Measurements from ENCODE around the gene CEACAM8. TPM values are rescaled to one million over a fixed set of nuclear protein-coding genes. Genes with fewer than 3 reads are reported as not detected.
"Not testable (repeated sequence)": the region's sequence is repeated elsewhere in the genome, so short reads cannot be mapped to it uniquely, and the experiment has no call there.

CEACAM8 gene
- not detected for total RNA-seq

DNA sequence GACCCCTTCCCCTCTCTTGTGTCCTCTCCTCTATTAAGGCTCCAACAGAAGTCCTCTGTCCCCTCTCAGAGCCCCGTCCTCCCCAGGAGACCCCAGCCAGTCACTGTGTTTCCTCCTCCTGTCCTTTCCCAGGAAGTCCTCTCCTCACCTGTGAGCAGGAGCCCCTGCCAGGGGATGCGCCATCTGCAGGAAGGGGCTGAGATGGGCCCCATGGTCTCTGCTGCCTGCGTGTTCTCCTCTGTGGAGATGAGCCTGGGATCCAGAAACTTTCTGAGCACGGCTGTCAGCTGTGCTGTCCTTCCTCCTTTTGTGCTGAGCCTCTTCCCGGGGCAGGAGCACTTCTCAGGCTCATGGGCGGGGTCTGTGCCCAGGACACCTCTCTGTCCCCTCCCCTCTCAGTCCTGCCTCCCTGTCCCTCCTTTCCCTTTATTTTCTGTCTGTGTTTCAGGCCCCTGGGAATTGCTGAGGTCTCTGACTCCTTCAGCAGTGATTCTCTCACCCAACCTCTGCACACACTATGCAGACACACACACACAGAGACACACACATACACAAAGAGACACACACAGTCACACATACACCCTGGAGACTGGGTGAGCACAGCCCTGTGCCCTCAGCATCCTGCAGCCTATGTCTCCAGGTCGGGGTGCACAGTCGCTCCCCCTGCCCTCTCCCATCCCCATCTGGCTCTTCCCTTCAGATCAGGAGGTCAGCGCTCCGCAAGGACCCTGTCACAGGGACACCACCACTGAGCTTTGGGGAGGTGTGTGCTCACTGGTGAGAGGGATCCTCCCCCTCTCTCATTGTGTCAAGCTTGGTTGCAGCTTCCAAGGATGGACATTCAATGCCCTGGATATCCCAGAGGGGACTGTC, at the start of gene CEACAM8:
Gene CEACAM8, minus strand, starts transcription at position 308 of the 873 bp plus-strand sequence. Its CDS starts 96 bp downstream, at position 212.
- H3K27me3 Mint-ChIP-seq: peaks cover 18% of the 10 kb centered on the region
- CTCF ChIA-PET: interaction anchor here (1.4 kb wide), 1 partner anchor 29 kb away, joined by 4 read pairs; no protein-coding TSS in a partner anchor
- no peak for DNase-seq

DNA sequence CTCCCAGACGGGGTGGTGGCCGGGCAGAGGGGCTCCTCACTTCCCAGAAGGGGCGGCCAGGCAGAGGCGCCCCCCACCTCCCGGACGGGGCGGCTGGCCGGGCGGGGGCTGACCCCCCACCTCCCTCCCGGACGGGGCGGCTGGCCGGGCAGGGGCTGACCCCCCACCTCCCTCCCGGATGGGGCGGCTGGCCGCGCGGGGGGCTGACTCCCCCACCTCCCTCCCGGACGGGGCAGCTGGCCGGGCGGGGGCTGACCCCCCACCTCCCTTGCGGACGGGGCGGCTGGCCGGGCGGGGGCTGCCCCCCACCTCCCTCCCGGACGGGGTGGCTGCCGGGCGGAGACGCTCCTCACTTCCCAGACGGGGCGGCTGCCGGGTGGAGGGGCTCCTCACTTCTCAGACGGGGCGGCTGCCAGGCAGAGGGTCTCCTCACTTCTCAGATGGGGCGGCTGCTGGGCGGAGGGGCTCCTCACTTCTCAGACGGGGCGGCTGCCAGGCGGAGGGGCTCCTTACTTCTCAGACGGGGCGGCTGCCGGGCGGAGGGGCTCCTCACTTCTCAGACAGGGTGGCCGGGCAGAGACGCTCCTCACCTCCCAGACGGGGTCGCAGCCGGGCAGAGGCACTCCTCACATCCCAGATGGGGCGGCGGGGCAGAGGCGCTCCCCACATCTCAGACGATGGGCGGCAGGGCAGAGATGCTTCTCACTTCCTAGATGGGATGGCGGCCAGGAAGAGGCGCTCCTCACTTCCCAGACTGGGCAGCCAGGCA, 44.8 kb upstream of the CEACAM8 start:
- POLR2A ChIA-PET; DNase-seq; H3K4me3 Mint-ChIP-seq; H3K4me1 Mint-ChIP-seq; H3K9me3 Mint-ChIP-seq; CTCF ChIA-PET; H3K36me3 Mint-ChIP-seq (ENCODE audit: low read depth); H3K27ac Mint-ChIP-seq: not testable (repeated sequence)
- H3K27me3 Mint-ChIP-seq: peaks cover 10% of the 10 kb centered on the region

More for the DNA sequence above, at the start of gene CEACAM8:
- Mint-ChIP-seq H3K4me3 (no peak within 1 kb of the TSS), H3K9me3 (no peaks in the 10 kb centered on the region), H3K27ac (no peak within 1 kb of the TSS), H3K4me1 (no peaks in the 10 kb centered on the region), H3K36me3 (ENCODE audit: low read depth) (no peaks in the 10 kb centered on the region)
- POLR2A ChIA-PET: no interaction called here

DNA sequence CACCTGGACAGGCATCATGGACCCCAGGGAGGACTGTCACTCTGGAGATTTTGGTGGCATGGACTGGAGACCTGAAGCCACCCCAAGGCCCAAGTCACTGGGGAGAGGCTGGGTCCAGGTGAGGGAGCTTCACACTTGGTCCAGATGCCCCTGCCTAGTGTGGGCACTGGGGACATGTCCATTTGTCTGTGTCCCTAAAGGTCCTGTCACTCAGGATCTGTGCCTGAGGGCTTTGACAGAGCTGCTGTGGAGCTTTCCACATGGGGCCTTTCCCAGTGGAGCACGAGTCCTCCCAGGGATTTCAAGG, 40.5 kb upstream of the CEACAM8 start:
- peaks cover 10% of the 10 kb centered on the region for H3K27me3 Mint-ChIP-seq
- no peak overlapping the region for H3K4me3 Mint-ChIP-seq
- ChIA-PET CTCF (interaction anchor here (1.0 to 1.5 kb wide), 4 partner anchors 10 to 39 kb away, joined by 3 to 9 read pairs (median 4); no protein-coding TSS in a partner anchor), POLR2A (no interaction called here)
- DNase-seq: no peak
- H3K36me3 Mint-ChIP-seq (ENCODE audit: low read depth): no peaks in the 10 kb centered on the region
- H3K9me3 Mint-ChIP-seq: no peaks in the 10 kb centered on the region
- H3K4me1 Mint-ChIP-seq: no peaks in the 10 kb centered on the region
- H3K27ac Mint-ChIP-seq: no peak overlapping the region

DNA sequence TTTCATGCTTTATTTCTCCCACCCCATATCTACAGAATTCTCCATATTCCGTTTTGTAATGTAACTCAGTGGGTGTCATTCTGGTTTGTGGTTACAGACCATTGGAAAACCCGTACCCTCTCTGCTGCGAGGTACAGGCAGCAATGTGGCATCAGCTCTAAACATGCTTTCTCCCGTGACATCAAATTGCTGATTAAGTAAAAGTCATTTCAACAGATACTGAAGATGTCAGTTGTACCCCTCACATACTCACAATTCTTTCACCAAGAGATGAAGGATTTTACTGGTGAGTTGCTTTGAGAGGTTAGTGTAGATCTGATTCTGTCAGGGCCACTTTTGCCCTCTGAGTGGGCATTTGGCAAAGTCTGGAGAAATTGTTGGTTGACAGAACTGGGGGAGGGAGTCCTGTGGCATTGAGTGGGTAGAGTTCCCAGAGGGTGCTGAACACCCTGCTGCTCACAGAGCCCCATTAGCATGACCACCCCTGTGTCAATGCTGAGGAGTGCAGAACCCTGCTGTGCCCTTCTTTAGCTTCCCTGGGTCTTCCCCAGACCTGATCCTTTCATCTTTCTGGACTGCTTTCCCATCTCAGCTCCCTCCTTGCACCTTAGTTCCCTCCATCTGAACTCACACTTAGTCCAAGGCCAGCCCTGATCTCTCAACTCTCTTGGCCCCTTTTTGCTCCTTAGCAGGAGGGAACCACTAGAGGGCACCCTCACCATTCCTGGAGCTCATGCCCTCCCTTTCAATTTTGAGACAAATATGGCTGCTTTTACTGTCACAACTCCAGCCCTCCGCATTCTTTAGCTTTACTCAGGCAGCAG, 39.9 kb upstream of the CEACAM8 start:
- no peaks in the 10 kb centered on the region for H3K36me3 Mint-ChIP-seq (ENCODE audit: low read depth)
- H3K27ac Mint-ChIP-seq: no peak overlapping the region
- CTCF ChIA-PET: interaction anchor here (0.7 to 1.6 kb wide), 6 partner anchors 9 to 39 kb away, joined by 3 to 9 read pairs (median 4); no protein-coding TSS in a partner anchor

DNA sequence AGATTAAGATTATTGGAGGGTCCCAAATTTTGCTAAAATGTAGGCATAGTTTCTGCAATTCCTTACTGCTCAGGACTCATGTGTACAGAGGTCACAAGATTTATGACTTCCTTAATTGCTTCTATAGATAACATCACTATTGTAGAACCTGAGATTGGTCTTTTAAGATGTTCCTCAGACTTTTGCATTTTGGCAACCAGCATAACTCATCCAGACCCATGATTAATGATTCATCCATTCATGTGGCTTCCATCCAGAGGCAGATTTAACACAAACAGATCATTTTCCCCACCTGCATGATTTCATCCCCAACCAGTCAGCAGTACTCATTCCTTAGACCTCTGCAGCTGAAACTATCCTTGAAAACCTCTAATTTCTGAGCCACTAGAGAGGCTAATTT, 34.5 kb upstream of the CEACAM8 start:
- Mint-ChIP-seq H3K9me3 (peaks cover 3% of the 10 kb centered on the region), H3K27ac (no peak overlapping the region), H3K27me3 (peaks cover 11% of the 10 kb centered on the region), H3K4me3 (no peak overlapping the region), H3K4me1 (peaks cover 14% of the 10 kb centered on the region), H3K36me3 (ENCODE audit: low read depth) (no peaks in the 10 kb centered on the region)
- CTCF ChIA-PET: interaction anchor here (2.3 kb wide), 1 partner anchor 13 kb away, joined by 8 read pairs; no protein-coding TSS in a partner anchor
- DNase-seq: no peak
- POLR2A ChIA-PET: interaction anchor here (0.7 kb wide), 1 partner anchor 102 kb away, joined by 3 read pairs; no protein-coding TSS in a partner anchor

More for the DNA sequence above, 39.9 kb upstream of the CEACAM8 start:
- no peak overlapping the region for H3K4me3 Mint-ChIP-seq
- H3K27me3 Mint-ChIP-seq: peaks cover 10% of the 10 kb centered on the region
- POLR2A ChIA-PET: no interaction called here
- peak; percentile 51 for DNase-seq
- H3K9me3 Mint-ChIP-seq: no peaks in the 10 kb centered on the region
- no peaks in the 10 kb centered on the region for H3K4me1 Mint-ChIP-seq

DNA sequence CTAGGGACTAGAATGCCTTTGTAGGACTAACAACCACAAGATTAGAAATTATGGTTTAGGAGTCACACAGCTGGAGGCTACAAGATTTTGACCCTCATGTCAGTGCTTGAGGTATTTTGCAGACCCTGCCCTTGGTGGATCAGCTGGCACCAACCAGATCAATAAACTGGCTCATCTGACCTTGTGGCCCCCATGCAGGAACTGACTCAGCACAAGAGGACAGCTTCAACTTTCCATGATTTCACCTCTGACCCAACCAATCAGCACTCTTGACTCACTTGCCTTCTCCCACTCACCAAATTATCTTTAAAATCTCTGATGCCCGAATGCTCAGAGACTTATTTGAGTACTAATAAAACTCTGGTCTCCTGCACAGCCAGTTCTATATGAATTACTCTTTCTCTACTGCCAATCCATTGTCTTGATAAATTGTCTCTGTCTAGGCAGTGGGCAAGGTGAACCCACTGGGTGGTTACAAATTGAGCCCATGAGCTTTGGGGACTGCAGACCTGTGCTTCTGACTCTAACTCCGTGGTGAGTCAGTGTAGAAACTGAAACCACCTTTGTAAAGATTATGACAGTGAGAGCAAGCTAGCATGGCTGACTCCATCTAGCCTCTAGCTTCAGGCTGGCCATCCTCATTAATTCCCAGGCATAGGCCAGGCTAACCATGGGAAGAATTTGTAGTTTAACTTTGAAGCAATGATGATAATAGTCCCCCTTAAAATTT, 33.9 kb upstream of the CEACAM8 start:
- DNase-seq: no peak
- POLR2A ChIA-PET: interaction anchor here (0.7 kb wide), 1 partner anchor 102 kb away, joined by 3 read pairs; no protein-coding TSS in a partner anchor
- H3K4me3 Mint-ChIP-seq: no peak overlapping the region

DNA sequence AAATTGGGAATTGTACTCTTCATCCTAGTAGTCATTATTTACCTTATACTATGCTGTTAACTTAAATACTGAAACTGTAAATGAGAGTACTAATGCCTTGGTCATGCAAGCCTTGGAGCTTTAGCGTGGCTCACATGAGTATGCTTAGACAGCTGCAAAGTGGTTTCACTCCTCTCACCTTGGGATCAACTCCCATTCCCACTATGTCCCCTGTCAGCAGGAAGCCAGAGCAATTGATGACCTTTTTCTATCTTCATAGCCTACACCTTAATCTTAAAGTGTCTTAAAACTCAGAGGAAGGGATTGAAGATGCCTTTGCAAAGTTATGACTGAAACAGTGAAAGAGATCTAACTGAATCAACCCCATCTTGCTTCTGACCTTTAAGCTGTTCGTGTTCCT, 33.2 kb upstream of the CEACAM8 start:
- no peak overlapping the region for H3K27ac Mint-ChIP-seq
- ChIA-PET CTCF (interaction anchor here (1.0 to 2.3 kb wide), 2 partner anchors 11 to 98 kb away, joined by 4 to 8 read pairs; no protein-coding TSS in a partner anchor), POLR2A (no interaction called here)
- peaks cover 14% of the 10 kb centered on the region for H3K4me1 Mint-ChIP-seq
- DNase-seq: no peak
- H3K27me3 Mint-ChIP-seq: peaks cover 15% of the 10 kb centered on the region
- H3K36me3 Mint-ChIP-seq (ENCODE audit: low read depth): no peaks in the 10 kb centered on the region
- peaks cover 3% of the 10 kb centered on the region for H3K9me3 Mint-ChIP-seq
- H3K4me3 Mint-ChIP-seq: no peak overlapping the region

More for the DNA sequence above, 33.9 kb upstream of the CEACAM8 start:
- no peak overlapping the region for H3K27ac Mint-ChIP-seq
- peaks cover 14% of the 10 kb centered on the region for H3K4me1 Mint-ChIP-seq
- H3K9me3 Mint-ChIP-seq: peaks cover 3% of the 10 kb centered on the region
- peaks cover 14% of the 10 kb centered on the region for H3K27me3 Mint-ChIP-seq
- CTCF ChIA-PET: interaction anchor here (1.0 to 2.3 kb wide), 2 partner anchors 12 to 99 kb away, joined by 4 to 8 read pairs; no protein-coding TSS in a partner anchor
- no peaks in the 10 kb centered on the region for H3K36me3 Mint-ChIP-seq (ENCODE audit: low read depth)

DNA sequence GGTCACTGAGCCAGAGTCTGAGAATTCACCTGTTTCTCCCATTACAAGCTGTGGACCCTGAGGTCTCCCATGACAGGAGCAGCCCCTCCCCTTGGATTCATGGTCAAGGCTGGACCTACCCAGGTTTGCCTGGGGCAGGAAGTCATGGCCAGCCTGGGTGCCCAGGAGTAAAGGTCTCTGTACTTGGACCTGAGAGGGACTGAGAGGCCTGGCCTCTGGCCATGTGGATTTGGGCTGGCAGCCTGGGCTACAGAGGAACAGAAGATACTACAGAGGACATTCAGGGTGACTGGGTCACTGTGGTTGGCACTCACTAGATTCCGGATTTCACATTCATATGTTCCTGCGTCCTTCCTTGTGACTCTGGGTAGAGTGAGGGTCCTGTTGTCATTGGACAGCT, 31.5 kb upstream of the CEACAM8 start:
- CTCF ChIA-PET: interaction anchor here (1.8 kb wide), 1 partner anchor 9 kb away, joined by 9 read pairs; no protein-coding TSS in a partner anchor
- peaks cover 20% of the 10 kb centered on the region for H3K27me3 Mint-ChIP-seq
- H3K4me1 Mint-ChIP-seq: peaks cover 14% of the 10 kb centered on the region
- no peak overlapping the region for H3K27ac Mint-ChIP-seq
- H3K9me3 Mint-ChIP-seq: peaks cover 3% of the 10 kb centered on the region
- H3K4me3 Mint-ChIP-seq: no peak overlapping the region
- POLR2A ChIA-PET: no interaction called here
- no peaks in the 10 kb centered on the region for H3K36me3 Mint-ChIP-seq (ENCODE audit: low read depth)
- DNase-seq: no peak

DNA sequence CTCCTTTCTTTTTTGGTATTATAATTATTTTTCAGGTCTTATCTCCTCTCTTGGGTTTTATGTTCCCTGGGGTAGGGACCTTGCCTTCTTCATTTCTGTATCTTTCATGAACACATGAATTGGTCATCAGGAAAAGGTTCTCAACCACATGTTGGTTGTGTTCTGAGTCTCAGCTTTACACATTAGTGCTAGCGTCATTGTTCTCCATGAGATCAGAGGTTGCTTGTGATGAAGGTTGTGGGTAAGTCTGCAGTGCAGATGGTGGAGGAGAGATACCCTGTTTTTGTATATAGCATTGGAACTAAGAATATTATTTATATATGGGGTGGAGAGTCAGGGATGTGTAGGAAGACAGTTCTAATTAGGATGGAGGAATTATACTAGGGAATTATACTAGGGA, 24.5 kb upstream of the CEACAM8 start:
- POLR2A ChIA-PET: no interaction called here
- H3K9me3 Mint-ChIP-seq: no peaks in the 10 kb centered on the region

DNA sequence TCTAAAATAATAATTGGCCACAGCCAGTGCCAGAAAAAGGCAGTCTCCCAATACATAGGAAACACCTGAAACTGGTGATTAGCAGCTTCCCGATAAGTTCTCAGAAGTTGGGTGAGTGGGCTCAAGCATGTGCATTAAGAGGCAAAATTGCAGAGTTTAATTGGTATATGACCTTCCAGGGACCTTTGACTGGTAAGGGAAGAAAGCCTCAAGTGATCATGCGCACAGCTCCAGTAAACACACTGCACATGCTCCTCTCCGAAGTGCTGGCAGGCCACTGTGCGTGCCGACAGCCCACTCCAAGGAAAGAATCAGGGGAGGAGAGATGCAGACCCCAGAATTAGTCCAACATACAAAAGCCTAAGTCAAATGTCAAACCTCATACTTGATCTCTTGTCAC, 18.9 kb upstream of the CEACAM8 start:
- DNase-seq: no peak
- ChIA-PET CTCF (no interaction called here), POLR2A (no interaction called here)
- peaks cover 22% of the 10 kb centered on the region for H3K27me3 Mint-ChIP-seq
- no peak overlapping the region for H3K4me3 Mint-ChIP-seq
- no peaks in the 10 kb centered on the region for H3K36me3 Mint-ChIP-seq (ENCODE audit: low read depth)
- H3K9me3 Mint-ChIP-seq: no peaks in the 10 kb centered on the region
- H3K4me1 Mint-ChIP-seq: no peaks in the 10 kb centered on the region
- H3K27ac Mint-ChIP-seq: no peak overlapping the region

More for the DNA sequence above, 24.5 kb upstream of the CEACAM8 start:
- Mint-ChIP-seq H3K36me3 (ENCODE audit: low read depth) (no peaks in the 10 kb centered on the region), H3K27me3 (peaks cover 45% of the 10 kb centered on the region), H3K4me1 (no peaks in the 10 kb centered on the region), H3K4me3 (no peak overlapping the region), H3K27ac (no peak overlapping the region)
- no peak for DNase-seq
- CTCF ChIA-PET: no interaction called here

DNA sequence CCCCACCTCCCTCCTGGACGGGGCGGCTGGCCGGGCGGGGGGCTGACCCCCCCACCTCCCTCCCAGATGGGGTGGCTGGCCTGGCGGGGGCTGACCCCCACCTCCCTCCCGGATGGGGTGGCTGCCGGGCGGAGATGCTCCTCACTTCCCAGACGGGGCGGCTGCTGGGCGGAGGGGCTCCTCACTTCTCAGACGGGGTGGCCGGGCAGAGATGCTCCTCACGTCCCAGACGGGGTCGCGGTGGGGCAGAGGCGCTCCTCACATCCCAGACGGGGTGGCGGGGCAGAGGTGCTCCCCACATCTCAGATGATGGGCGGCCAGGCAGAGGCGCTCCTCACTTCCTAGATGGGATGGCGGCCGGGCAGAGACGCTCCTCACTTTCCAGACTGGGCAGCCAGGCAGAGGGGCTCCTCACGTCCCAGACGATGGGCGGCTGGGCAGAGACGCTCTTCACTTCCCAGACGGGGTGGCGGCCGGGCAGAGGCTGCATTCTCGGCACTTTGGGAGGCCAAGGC, 15.7 kb upstream of the CEACAM8 start:
- CTCF ChIA-PET; H3K9me3 Mint-ChIP-seq; DNase-seq; H3K4me1 Mint-ChIP-seq; H3K36me3 Mint-ChIP-seq (ENCODE audit: low read depth); H3K4me3 Mint-ChIP-seq; H3K27ac Mint-ChIP-seq; POLR2A ChIA-PET: not testable (repeated sequence)
- peaks cover 18% of the 10 kb centered on the region for H3K27me3 Mint-ChIP-seq
